Measurements from ENCODE around the gene ATXN1.
A peak's percentile ranks its signal among the peaks of the same experiment; 100 is the strongest.

Gene ATXN1

GRCh38 chr6:16761471-16762267, 409 bp upstream of the ATXN1 start (continued):
- TF ChIP-seq GLIS1 (tag by site-specific recombination; IDR thresholded peaks at IDR 0.05) (peak; percentile 87), REPIN1 (tag by site-specific recombination; IDR thresholded peaks at IDR 0.05; ENCODE audit: low read depth) (0 out of 2 replicates have a peak, but pooled peaks have one; percentile 56)

- Histone ChIP-seq H3K4me3 (ENCODE audit: low read depth, low read length) (peak overlapping the region; percentile 76), H3K4me1 (ENCODE audit: control insufficient read depth, insufficient read depth, low read length) (peaks cover 49% of the 10 kb centered on the region), H3K36me3 (ENCODE audit: control insufficient read depth in 2 of 2, insufficient read depth in 1 of 2, low read length in 2 of 2) (no peaks in the 10 kb centered on the region), H3K27ac (ENCODE audit: extremely low read depth, low read depth, low read length) (peak overlapping the region; percentile 100), H3K9me3 (ENCODE audit: control insufficient read depth, insufficient read depth, low read depth, low read length) (no peaks in the 10 kb centered on the region)
- POLR2A ChIA-PET, result interaction anchor here (0.7 to 1.8 kb wide), 2 partner anchors 12 to 327 kb away, joined by 6 to 7 read pairs; no protein-coding TSS in a partner anchor
- CTCF ChIA-PET, result interaction anchor here (0.7 to 3.4 kb wide), 7 partner anchors 11 to 428 kb away, joined by 3 to 22 read pairs (median 4); no protein-coding TSS in a partner anchor
- TF ChIP-seq ZEB2 (tag by site-specific recombination; IDR thresholded peaks at IDR 0.05), result peak; percentile 93
- TF ChIP-seq ZNF473 (tag by site-specific recombination; IDR thresholded peaks at IDR 0.05), result no peak
- no peak for TF ChIP-seq REST (tag by site-specific recombination; IDR thresholded peaks at IDR 0.05)
- TF ChIP-seq ZNF169 (tag by site-specific recombination; IDR thresholded peaks at IDR 0.05), result no peak
- TF ChIP-seq SP7 (tag by site-specific recombination; IDR thresholded peaks at IDR 0.05), result peak; percentile 91
- TF ChIP-seq ZNF211 (tag by site-specific recombination; IDR thresholded peaks at IDR 0.05; ENCODE audit: low read depth), result no peak
- TF ChIP-seq ZNF140 (tag by site-specific recombination; IDR thresholded peaks at IDR 0.05), result no peak
- TF ChIP-seq ZNF561 (tag by site-specific recombination; IDR thresholded peaks at IDR 0.05; ENCODE audit: borderline replicate concordance), result no peak
- no peak for TF ChIP-seq ZFP41 (tag by site-specific recombination; IDR thresholded peaks at IDR 0.05; ENCODE audit: borderline replicate concordance)
- TF ChIP-seq ZNF214 (tag by site-specific recombination; IDR thresholded peaks at IDR 0.05; ENCODE audit: borderline replicate concordance), result no peak
- TF ChIP-seq ZNF10 (tag by site-specific recombination; IDR thresholded peaks at IDR 0.05), result peak; percentile 37
- peak; percentile 92 for TF ChIP-seq ZNF18 (tag by site-specific recombination; IDR thresholded peaks at IDR 0.05)
- 0 out of 2 replicates have a peak, but pooled peaks have one; percentile 85 for TF ChIP-seq ZNF837 (tag by site-specific recombination; IDR thresholded peaks at IDR 0.05)
- TF ChIP-seq ZSCAN30 (tag by site-specific recombination; IDR thresholded peaks at IDR 0.05), result peak; percentile 76; the same call in 1 of the 2 replicates
- peak; percentile 60; the same call in 1 of the 2 replicates for TF ChIP-seq ZNF76 (tag by site-specific recombination; IDR thresholded peaks at IDR 0.05; ENCODE audit: borderline replicate concordance, low read depth)
- TF ChIP-seq GLI4 (tag by site-specific recombination; IDR thresholded peaks at IDR 0.05), result peak; percentile 87; the same call in 1 of the 2 replicates
- no peak for TF ChIP-seq ZNF658 (tag by site-specific recombination; IDR thresholded peaks at IDR 0.05)
- peak; percentile 99 for TF ChIP-seq ZBTB26 (tag by site-specific recombination; optimal IDR thresholded peaks at IDR 0.05)
- TF ChIP-seq SCRT1 (tag by site-specific recombination; IDR thresholded peaks at IDR 0.05; ENCODE audit: borderline replicate concordance), result no peak
- no peak for TF ChIP-seq ZSCAN23 (tag by site-specific recombination; IDR thresholded peaks at IDR 0.05)
- no peak for TF ChIP-seq ZNF654 (tag by site-specific recombination; IDR thresholded peaks at IDR 0.05; ENCODE audit: low read depth)
- TF ChIP-seq ZNF529 (tag by site-specific recombination; IDR thresholded peaks at IDR 0.05; ENCODE audit: insufficient replicate concordance), result no peak
- no peak for TF ChIP-seq ZNF571 (tag by site-specific recombination; IDR thresholded peaks at IDR 0.05)
- no peak for TF ChIP-seq HOXC10 (CRISPR knock-in tag; IDR thresholded peaks at IDR 0.05)
- no peak for TF ChIP-seq GLI2 (tag by site-specific recombination; IDR thresholded peaks at IDR 0.05; ENCODE audit: borderline replicate concordance, low read depth)
These were observed 1.4 kb downstream of the ATXN1 start for GRCh38 chr6:16759646-16760515.
